ENCODE results near the gene TRIM31. TPM values are rescaled to one million over a fixed set of nuclear protein-coding genes. Genes with fewer than 3 reads are reported as not detected.

The TRIM31 gene
- polyA plus RNA-seq, 1 of the 3 experiments (the other 2 are of a cell fraction): not detected

GRCh38 chr6:30127238-30128093, 14.6 kb upstream of the TRIM31 start:
- H3K27ac ChIP-seq (ENCODE audit: low read depth in 2 of 2, low read length in 1 of 2): no peak overlapping the region
- TF ChIP-seq GATA2 (CRISPR knock-in tag; IDR thresholded peaks at IDR 0.05) (no peak), TEAD4 (IDR thresholded peaks at IDR 0.05; ENCODE audit: borderline replicate concordance, insufficient read depth) (no peak), MXI1 (IDR thresholded peaks at IDR 0.05; ENCODE audit: low read depth, low read length) (no peak), CTCF (IDR thresholded peaks at IDR 0.05) (no peak), MEF2A (IDR thresholded peaks at IDR 0.05; ENCODE audit: borderline replicate concordance, low read depth) (no peak), EZH2phosphoT487 (IDR thresholded peaks at IDR 0.05; ENCODE audit: borderline replicate concordance, low read depth) (no peak)
- H3K4me1 ChIP-seq (ENCODE audit: control insufficient read depth in 1 of 2, insufficient read depth in 2 of 2, low read depth in 1 of 2, low read length in 1 of 2): no peaks in the 10 kb centered on the region
- H3K4me3 ChIP-seq (ENCODE audit: low read depth in 2 of 2, low read length in 1 of 2): no peak overlapping the region
- POLR2A ChIA-PET: no interaction called here
- 25% methylated on average over 32 of the region's 50 CpGs for WGBS (ENCODE audit: low lambda C conversion rate)
- no peaks in the 10 kb centered on the region for H4K20me1 ChIP-seq (ENCODE audit: insufficient read depth)
- H3K9me2 ChIP-seq: no peaks in the 10 kb centered on the region
- DNase-seq: no peak
- H3K36me3 ChIP-seq (replicated peaks in 1 of 2; ENCODE audit: control insufficient read depth in 1 of 2, insufficient read depth in 2 of 2, low read length in 1 of 2): no peaks in the 10 kb centered on the region
- CTCF ChIA-PET: interaction anchor here (0.8 to 5.2 kb wide), 4 partner anchors 15 to 91 kb away, joined by 3 to 63 read pairs (median 3); no protein-coding TSS in a partner anchor
- H2AFZ ChIP-seq (ENCODE audit: low read depth): no peak overlapping the region
- H3K4me2 ChIP-seq: no peak overlapping the region; the same call in 1 of the 2 replicates
- no peaks in the 10 kb centered on the region for H3F3A ChIP-seq (replicated peaks; ENCODE audit: insufficient read depth)
- H3K27me3 ChIP-seq (ENCODE audit: insufficient read depth): peaks cover 87% of the 10 kb centered on the region
- no peaks in the 10 kb centered on the region for H3K79me2 ChIP-seq (ENCODE audit: insufficient read depth)
- H3K9me3 ChIP-seq: no peaks in the 10 kb centered on the region
- H3K9ac ChIP-seq: no peak overlapping the region

- H3K4me1 ChIP-seq (ENCODE audit: control insufficient read depth in 1 of 2, insufficient read depth in 2 of 2, low read depth in 1 of 2, low read length in 1 of 2): no peaks in the 10 kb centered on the region
- H3K27me3 ChIP-seq (ENCODE audit: insufficient read depth): peaks cover 47% of the 10 kb centered on the region
- H3K9ac ChIP-seq: no peak overlapping the region
- 5% methylated on average over 2 of the region's 2 CpGs for WGBS (ENCODE audit: low lambda C conversion rate)
- no peaks in the 10 kb centered on the region for H3F3A ChIP-seq (replicated peaks; ENCODE audit: insufficient read depth)
- ChIA-PET POLR2A (no interaction called here), CTCF (interaction anchor here (1.6 to 8.0 kb wide), 2 partner anchors 9 to 18 kb away, joined by 7 to 65 read pairs; no protein-coding TSS in a partner anchor)
- no peaks in the 10 kb centered on the region for H3K36me3 ChIP-seq (replicated peaks in 1 of 2; ENCODE audit: control insufficient read depth in 1 of 2, insufficient read depth in 2 of 2, low read length in 1 of 2)
- DNase-seq: no peak
- no peak overlapping the region for H3K27ac ChIP-seq (ENCODE audit: low read depth in 2 of 2, low read length in 1 of 2)
- H3K4me2 ChIP-seq: no peak overlapping the region
- H3K9me2 ChIP-seq: no peaks in the 10 kb centered on the region
- H3K9me3 ChIP-seq: no peaks in the 10 kb centered on the region
- H4K20me1 ChIP-seq (ENCODE audit: insufficient read depth): no peaks in the 10 kb centered on the region
- no peak overlapping the region for H3K4me3 ChIP-seq (ENCODE audit: low read depth in 2 of 2, low read length in 1 of 2)
- no peaks in the 10 kb centered on the region for H3K79me2 ChIP-seq (ENCODE audit: insufficient read depth)
- H2AFZ ChIP-seq (ENCODE audit: low read depth): no peak overlapping the region
- TF ChIP-seq POLR2AphosphoS5 (IDR thresholded peaks at IDR 0.05; ENCODE audit: low read depth, low read length): no peak
- TF ChIP-seq PBX3 (IDR thresholded peaks at IDR 0.05): no peak
- TF ChIP-seq MAX (IDR thresholded peaks at IDR 0.05; ENCODE audit: low read depth): no peak
- TF ChIP-seq FOSL2 (IDR thresholded peaks at IDR 0.05; ENCODE audit: borderline replicate concordance, low read depth): no peak
- no peak for TF ChIP-seq SIN3A (IDR thresholded peaks at IDR 0.05; ENCODE audit: borderline replicate concordance, low read depth, low read length)
- TF ChIP-seq TAF1 (IDR thresholded peaks at IDR 0.05; ENCODE audit: borderline replicate concordance, low read depth, low read length): no peak
- TF ChIP-seq MXI1 (IDR thresholded peaks at IDR 0.05; ENCODE audit: low read depth, low read length): no peak
- TF ChIP-seq RAD21 (IDR thresholded peaks at IDR 0.05; ENCODE audit: low read length): no peak
- TF ChIP-seq USF1 (IDR thresholded peaks at IDR 0.05; ENCODE audit: borderline replicate concordance, low read depth): no peak
- TF ChIP-seq REST (IDR thresholded peaks at IDR 0.05; ENCODE audit: low read depth, low read length): no peak
- no peak for TF ChIP-seq JUND (IDR thresholded peaks at IDR 0.05)
- no peak for TF ChIP-seq CHD2 (IDR thresholded peaks at IDR 0.05; ENCODE audit: low read length, partially characterized antibody)
- no peak for TF ChIP-seq ELF1 (IDR thresholded peaks at IDR 0.05)
- TF ChIP-seq RCOR1 (IDR thresholded peaks at IDR 0.05; ENCODE audit: low read length): no peak
- no peak for TF ChIP-seq YY1 (IDR thresholded peaks at IDR 0.05; ENCODE audit: low read depth)
Observed at GRCh38 chr6:30122515-30122914, 9.6 kb upstream of the TRIM31 start.
